CD4-positive, alpha-beta T cell treated with Interleukin-4 for 1 hour (primary cell): Measurements from ENCODE around the gene RXRG.

Experiments used
- DNase-seq, 2 donors: peaks; one replicate each; pipeline ENCODE4 v3.0.0-alpha.2; 2020 to 2022

The RXRG gene

DNA sequence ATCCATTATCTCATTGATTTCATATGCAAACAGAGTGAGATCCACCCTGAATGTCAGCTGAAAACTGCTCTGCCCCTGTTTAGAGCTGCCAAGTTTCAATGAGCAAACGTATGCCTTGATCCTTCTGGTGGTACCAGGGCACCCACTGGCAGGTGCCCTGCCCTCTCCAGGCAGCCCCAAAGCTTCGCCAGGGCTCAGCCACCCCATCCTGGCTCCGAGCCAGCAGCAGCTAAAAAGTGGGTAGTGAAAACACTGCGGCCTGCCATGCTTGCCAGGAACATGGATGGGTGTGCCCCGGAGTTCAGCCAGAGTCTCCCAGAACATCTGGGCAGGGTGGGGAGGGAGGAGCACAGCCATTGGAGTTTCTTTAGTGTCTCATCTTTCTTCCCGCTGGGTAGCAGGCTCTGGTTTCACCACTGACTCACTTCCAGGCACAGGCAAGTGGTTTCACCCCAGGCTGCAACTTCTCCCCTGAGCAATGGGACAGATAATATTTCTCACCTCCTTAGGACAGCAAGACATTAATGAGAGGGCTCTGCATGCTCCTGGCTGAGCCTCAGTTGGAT is 80.3 kb downstream of the RXRG start:
- no peak for DNase-seq

DNA sequence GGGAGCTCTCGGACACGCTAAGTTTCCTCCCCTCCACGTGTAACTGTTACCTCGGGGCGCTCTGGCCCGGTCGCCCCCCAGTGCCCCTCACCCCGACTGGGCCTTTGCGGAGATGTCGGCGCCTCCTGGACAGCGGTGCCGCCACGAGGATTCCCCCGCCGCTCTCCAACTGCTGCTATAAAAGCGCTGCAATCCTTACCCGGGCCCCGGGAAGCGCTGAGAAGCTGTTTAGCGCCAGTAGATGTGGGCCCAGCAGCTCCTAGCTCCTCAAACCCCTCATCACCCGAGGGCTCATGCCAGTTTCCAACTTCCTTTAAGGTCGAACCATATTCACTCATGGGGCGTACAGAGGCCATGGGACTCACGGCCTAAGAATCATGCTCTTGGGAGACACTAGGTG is 88.0 kb downstream of the RXRG start:
- DNase-seq: no peak

DNA sequence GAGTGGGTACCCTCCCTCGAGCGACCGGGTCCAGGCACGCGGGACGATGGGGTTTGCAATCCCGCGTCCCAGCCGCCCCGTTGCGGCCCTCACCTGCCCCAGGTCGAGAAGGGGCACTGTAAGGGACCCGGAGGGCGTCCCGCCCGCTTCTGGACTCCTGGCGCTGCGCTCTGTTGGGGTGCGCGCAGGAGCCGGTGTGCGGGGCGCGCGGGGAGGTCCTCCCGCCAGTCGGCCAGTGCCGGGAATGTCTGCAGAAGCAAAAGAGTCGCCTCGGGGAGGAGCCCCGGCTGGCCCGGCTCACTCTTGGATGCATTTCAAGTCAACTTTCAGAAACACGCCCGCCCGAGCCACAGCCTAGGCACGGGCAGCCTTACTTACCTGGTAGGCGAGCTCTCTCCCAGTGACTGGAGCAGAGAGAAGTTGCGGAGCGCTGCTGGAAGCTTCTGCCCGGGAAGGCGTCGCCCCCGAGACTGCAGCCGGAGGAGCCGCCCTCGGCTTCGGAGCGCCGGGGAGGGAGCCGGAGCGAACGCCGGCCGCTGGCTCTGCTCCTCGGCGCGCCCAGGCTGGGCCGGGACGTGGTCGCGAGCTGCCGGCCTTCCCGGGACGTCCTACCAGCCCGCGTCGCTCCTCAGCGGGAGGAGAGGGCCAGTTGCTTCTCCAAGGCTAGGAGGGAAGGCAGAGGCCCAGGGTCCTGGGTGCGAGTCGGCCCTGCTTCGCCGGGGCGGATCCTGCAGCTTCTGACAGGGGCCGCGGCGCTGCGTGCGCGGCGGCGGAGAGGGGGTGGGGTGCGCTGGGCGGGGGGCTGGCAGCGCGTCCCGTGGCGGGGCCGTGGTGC is 88.7 kb downstream of the RXRG start, which contains the start of gene LMX1A:
Gene LMX1A, minus strand, starts transcription at position 739 of the 835 bp plus-strand sequence. CDS start 1,156 bp downstream, outside the sequence.
- DNase-seq: no peak

DNA sequence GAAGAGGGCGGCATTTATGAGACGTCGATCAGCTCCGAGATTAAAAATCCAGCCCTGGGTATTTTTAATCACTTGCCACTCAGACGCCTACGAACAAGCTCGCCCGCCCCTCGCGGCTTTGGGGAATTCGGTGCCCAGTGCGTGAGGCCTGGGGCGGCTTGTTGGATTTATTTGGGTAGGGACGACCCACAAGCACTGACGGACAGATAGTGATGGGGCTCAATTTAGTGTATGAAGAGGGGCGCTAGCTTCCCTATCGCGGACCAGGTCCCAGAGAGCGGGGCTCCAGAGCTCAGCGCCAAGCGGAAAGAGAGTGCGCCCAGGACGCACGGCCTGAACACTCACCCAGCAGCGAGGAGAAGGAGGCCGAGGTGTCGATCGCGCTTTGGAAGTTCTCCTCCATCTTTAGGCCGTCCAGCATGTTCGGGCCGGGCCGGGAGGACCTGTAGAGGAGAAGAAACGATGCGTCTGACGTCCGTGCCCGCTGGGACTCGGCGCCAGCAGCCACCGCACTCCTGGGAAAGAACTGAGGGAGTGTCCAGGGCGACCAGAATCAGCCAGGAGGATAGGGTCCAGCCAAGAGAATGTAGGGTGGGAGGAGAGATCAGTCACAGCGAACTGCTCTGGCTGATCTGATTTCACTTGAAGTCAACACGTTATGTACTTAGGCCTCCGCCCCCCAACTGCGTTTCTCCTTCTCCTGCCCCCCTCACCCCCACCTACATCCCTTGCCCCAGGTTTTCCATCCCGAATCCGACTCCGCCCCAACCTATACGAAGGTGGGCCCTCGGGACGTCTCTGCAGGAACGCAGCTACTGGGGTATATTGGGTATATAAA is 89.6 kb downstream of the RXRG start:
- no peak for DNase-seq

DNA sequence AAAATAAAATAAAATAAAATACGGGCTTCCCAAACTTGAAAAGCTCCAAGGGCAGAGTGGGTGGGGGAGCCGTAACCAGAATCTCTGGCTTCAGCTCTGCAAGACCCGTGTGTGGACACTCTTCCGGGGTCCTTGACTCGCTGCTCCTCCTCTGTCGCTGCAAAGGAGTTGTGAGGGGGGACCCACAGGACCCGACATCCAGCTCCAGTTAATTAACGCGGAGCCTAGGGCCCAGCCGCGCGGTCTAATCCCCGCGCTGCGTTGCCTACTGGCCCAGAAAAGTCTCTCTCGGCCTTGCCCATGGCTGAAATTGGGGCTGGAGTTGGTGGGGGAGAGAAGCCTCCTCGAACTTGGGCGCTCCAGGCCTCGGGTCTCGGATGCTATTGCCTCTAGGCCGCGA is 90.2 kb downstream of the RXRG start:
- DNase-seq: no peak

DNA sequence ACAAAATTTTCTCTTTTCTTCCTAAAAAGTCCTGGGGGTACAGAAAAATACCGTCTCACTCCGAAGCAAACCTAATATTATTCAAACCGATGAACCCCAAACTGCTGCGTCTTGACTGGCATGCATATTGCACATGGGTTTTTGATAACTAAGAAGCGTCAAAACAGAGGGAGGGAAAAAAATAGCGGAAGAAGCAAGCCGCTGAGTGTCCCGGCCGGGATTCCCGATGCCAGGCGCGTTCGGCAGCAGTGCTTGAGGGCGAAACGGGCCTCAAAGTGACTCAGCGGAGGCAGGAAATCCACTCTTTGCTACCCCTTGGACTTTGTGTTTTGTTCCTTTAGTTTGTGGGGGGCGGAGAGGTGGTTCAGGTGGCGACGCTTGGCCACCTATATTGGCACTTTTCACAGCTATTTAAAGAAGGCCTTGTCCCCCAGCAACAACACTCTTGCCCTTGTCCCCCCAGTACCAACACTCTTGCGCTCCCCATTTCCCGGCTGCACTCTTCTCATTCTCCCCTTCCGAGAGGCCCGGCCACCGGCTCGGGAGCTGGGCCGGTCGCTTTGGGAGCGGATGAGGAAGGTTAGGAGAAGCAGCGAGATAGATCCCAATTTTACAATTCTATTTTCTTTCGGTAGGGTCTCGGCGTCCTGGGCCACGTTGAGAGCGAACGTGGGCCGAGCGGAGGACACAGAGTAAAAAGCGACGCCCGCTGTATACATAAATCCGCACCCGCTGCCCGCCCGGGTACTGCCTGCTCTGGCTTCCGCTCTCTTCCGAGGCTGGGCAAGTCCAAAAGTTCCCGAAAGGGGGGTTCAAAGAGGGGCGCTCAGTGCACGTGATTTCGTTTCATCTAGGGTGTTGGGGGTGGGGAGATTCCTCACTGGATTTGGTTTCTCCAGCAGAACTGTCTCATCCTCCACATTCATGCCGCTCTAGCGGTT is 90.9 kb downstream of the RXRG start:
- DNase-seq: no peak

DNA sequence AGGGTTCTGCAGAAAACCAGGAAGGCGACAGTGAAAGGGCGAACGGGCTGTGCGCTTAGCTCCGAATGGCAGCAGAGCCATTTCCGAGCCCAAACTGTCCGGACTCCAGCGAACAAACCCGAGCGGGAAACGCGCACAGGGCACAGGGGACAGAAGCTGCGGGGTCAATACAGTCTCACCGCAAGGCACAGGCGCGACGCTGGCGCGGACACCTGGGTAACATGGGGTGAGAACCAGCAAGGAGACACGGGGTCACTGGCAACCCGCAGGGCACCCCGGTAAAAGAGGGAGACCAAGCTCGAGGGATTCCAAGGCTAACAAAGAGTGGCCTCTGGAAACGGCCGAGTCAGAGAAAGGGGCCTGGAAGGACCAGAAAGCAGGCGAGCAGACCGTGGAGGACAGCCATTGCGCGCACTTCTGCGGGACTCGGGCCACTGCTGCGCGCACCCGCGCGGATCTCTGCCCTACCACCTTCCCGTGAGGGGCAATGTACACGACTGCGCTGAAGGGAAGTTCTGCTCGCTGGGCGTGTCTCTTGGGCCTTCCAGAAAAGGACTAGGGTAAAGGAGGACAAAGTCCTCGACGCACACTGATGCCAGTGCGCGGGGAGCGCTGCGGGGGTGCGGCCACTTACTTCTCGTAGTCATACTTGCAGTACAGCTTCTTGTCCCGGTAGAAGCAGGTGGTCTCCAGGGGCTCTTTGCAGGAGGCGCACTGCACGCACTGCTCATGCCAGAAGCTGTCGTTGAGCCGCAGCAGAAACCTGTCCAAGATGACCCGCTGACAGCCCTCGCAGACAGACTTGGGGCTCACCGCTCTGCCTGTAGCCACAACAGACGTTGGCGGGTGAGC is 92.3 kb downstream of the RXRG start:
- no peak for DNase-seq

DNA sequence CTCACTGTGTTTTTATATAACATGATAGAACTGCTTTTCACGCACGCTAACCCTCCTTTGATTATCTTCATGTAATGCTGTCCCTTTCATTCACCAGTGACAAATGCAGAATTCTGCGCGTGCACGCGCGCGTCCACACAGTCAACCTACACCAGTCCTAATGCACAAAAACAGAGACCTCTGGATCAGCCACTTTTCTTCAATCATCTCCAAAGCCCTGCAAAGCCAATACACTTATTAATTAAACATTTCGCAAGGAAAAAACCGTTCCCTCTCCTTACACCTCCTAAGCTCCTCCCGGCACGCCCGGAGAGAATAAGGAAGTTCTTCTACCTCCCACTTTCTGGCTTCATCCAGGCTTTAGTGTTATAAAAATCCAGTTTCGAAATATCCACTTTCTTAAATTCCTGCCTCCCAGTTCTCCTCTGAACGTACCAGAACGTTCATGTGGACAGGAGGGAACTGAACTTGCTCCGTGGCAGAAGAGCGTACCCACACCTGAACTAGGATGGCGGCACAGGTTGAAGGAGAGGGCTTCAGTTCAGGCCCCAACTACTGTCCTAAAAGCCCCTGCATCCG is 93.0 kb downstream of the RXRG start:
- DNase-seq: no peak
